Measurements from ENCODE around the gene CROT. TPM values are rescaled to one million over a fixed set of nuclear protein-coding genes. Genes with fewer than 3 reads are reported as not detected.

The CROT gene
- total RNA-seq, 1 donor from 2014 or later, result 18.8 TPM

DNA sequence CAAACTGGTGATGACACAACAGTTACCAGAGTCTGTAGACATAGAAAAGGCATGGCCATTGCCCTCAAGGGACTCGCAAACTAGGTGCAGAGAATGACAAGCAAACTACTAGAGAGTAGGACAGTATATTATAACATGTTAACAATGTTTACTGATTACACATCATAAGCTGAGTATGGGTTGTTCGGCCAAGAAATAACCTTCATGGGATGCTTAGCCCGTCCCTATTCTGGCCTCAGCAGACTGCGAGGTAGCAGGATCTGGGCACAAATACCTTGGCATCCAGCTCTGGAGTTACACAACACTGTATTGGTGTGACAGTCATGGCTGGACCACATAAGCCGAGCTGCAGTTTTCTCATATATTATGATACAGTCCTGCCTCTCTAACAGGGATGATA, 78.6 kb downstream of the CROT start:
- Histone ChIP-seq H3K79me2 (ENCODE audit: insufficient read depth, low read length) (no peaks in the 10 kb centered on the region), H3K27me3 (ENCODE audit: insufficient read depth, low read length) (no peaks in the 10 kb centered on the region), H3K9me3 (ENCODE audit: insufficient read depth, low read depth, low read length) (no peaks in the 10 kb centered on the region), H3K27ac (ENCODE audit: low read depth, low read length) (no peak overlapping the region), H3K4me3 (ENCODE audit: insufficient read depth, low read depth, low read length) (no peak overlapping the region), H3K9ac (ENCODE audit: low read length) (no peak overlapping the region), H4K20me1 (ENCODE audit: insufficient read depth, low read length) (no peaks in the 10 kb centered on the region), H3K4me1 (ENCODE audit: insufficient read depth, low read length) (no peaks in the 10 kb centered on the region), H2AFZ (ENCODE audit: low read depth, low read length) (no peak overlapping the region), H3K4me2 (ENCODE audit: low read length) (no peak overlapping the region), H3K36me3 (ENCODE audit: insufficient read depth, low read length) (no peaks in the 10 kb centered on the region)
- DNase-seq (ENCODE audit: low read depth) (no peak), FAIRE-seq (no peak)
- TF ChIP-seq EZH2 (IDR thresholded peaks at IDR 0.05; ENCODE audit: insufficient read depth, low read length), result no peak
- TF ChIP-seq, protein P1, sequence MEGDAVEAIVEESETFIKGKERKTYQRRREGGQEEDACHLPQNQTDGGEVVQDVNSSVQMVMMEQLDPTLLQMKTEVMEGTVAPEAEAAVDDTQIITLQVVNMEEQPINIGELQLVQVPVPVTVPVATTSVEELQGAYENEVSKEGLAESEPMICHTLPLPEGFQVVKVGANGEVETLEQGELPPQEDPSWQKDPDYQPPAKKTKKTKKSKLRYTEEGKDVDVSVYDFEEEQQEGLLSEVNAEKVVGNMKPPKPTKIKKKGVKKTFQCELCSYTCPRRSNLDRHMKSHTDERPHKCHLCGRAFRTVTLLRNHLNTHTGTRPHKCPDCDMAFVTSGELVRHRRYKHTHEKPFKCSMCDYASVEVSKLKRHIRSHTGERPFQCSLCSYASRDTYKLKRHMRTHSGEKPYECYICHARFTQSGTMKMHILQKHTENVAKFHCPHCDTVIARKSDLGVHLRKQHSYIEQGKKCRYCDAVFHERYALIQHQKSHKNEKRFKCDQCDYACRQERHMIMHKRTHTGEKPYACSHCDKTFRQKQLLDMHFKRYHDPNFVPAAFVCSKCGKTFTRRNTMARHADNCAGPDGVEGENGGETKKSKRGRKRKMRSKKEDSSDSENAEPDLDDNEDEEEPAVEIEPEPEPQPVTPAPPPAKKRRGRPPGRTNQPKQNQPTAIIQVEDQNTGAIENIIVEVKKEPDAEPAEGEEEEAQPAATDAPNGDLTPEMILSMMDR (IDR thresholded peaks at IDR 0.05; ENCODE audit: insufficient read depth, low read depth, low read length), result no peak
- no peaks in the 10 kb centered on the region for H3K27me3 Mint-ChIP-seq (ENCODE audit: low read depth, unreplicated experiment)
- H3K27ac Mint-ChIP-seq (ENCODE audit: unreplicated experiment), result no peak overlapping the region
- H3K4me3 Mint-ChIP-seq (ENCODE audit: unreplicated experiment), result no peak overlapping the region
- H3K9me3 Mint-ChIP-seq (ENCODE audit: unreplicated experiment), result no peaks in the 10 kb centered on the region
- H3K36me3 Mint-ChIP-seq (ENCODE audit: low read depth, unreplicated experiment), result no peaks in the 10 kb centered on the region
- no peaks in the 10 kb centered on the region for H3K4me1 Mint-ChIP-seq (ENCODE audit: low read depth, unreplicated experiment)

DNA sequence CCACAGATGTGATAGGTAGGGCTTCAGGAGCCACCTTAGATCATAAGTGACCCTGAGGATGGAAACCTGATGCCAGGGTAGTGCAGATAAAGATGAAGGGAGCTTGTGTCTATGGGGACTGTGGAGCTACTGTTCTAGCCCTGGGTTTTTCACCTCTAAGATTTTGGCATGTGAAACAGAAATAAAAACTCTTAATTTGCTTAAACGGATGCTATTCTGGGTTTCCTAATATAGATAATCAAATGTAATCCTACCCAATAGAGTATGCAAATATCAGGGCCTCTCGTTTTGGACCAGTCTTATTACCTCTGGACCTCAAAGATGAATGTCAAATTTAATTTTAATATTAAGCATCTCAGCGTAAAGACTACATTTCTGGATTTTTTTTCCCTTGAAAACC, 80.7 kb downstream of the CROT start:
- Histone ChIP-seq H3K9me3 (ENCODE audit: insufficient read depth, low read depth, low read length) (no peaks in the 10 kb centered on the region), H3K9ac (ENCODE audit: low read length) (no peak overlapping the region), H3K27ac (ENCODE audit: low read depth, low read length) (no peak overlapping the region), H4K20me1 (ENCODE audit: insufficient read depth, low read length) (no peaks in the 10 kb centered on the region), H3K4me3 (ENCODE audit: insufficient read depth, low read depth, low read length) (no peak overlapping the region), H3K4me2 (ENCODE audit: low read length) (no peak overlapping the region), H3K27me3 (ENCODE audit: insufficient read depth, low read length) (no peaks in the 10 kb centered on the region), H3K36me3 (ENCODE audit: insufficient read depth, low read length) (no peaks in the 10 kb centered on the region), H3K4me1 (ENCODE audit: insufficient read depth, low read length) (no peaks in the 10 kb centered on the region), H2AFZ (ENCODE audit: low read depth, low read length) (no peak overlapping the region), H3K79me2 (ENCODE audit: insufficient read depth, low read length) (no peaks in the 10 kb centered on the region)
- DNase-seq (ENCODE audit: low read depth) (no peak), FAIRE-seq (no peak)
- TF ChIP-seq, protein P1 (IDR thresholded peaks at IDR 0.05; ENCODE audit: insufficient read depth, low read depth, low read length), result no peak
- Mint-ChIP-seq H3K27me3 (ENCODE audit: low read depth, unreplicated experiment) (no peaks in the 10 kb centered on the region), H3K27ac (ENCODE audit: unreplicated experiment) (no peak overlapping the region), H3K4me3 (ENCODE audit: unreplicated experiment) (no peak overlapping the region), H3K4me1 (ENCODE audit: low read depth, unreplicated experiment) (no peaks in the 10 kb centered on the region), H3K9me3 (ENCODE audit: unreplicated experiment) (no peaks in the 10 kb centered on the region), H3K36me3 (ENCODE audit: low read depth, unreplicated experiment) (no peaks in the 10 kb centered on the region)

- Histone ChIP-seq H3K27ac (ENCODE audit: low read depth, low read length) (no peak overlapping the region), H4K20me1 (ENCODE audit: insufficient read depth, low read length) (no peaks in the 10 kb centered on the region), H3K9ac (ENCODE audit: low read length) (no peak overlapping the region), H3K36me3 (ENCODE audit: insufficient read depth, low read length) (no peaks in the 10 kb centered on the region), H3K4me3 (ENCODE audit: insufficient read depth, low read depth, low read length) (no peak overlapping the region), H3K4me1 (ENCODE audit: insufficient read depth, low read length) (no peaks in the 10 kb centered on the region), H3K9me3 (ENCODE audit: insufficient read depth, low read depth, low read length) (no peaks in the 10 kb centered on the region), H3K79me2 (ENCODE audit: insufficient read depth, low read length) (no peaks in the 10 kb centered on the region), H3K27me3 (ENCODE audit: insufficient read depth, low read length) (no peaks in the 10 kb centered on the region), H3K4me2 (ENCODE audit: low read length) (no peak overlapping the region), H2AFZ (ENCODE audit: low read depth, low read length) (no peak overlapping the region)
- no peak for DNase-seq (ENCODE audit: low read depth)
- Mint-ChIP-seq H3K4me1 (ENCODE audit: low read depth, unreplicated experiment) (no peaks in the 10 kb centered on the region), H3K36me3 (ENCODE audit: low read depth, unreplicated experiment) (no peaks in the 10 kb centered on the region), H3K27ac (ENCODE audit: unreplicated experiment) (no peak overlapping the region), H3K4me3 (ENCODE audit: unreplicated experiment) (no peak overlapping the region), H3K9me3 (ENCODE audit: unreplicated experiment) (no peaks in the 10 kb centered on the region), H3K27me3 (ENCODE audit: low read depth, unreplicated experiment) (no peaks in the 10 kb centered on the region)
- TF ChIP-seq EZH2 (IDR thresholded peaks at IDR 0.05; ENCODE audit: insufficient read depth, low read length), result no peak
- TF ChIP-seq, protein P1 (IDR thresholded peaks at IDR 0.05; ENCODE audit: insufficient read depth, low read depth, low read length), result no peak
- no peak for FAIRE-seq
These were observed 81.8 kb downstream of the CROT start for GRCh38 chr7:87427288-87427687.

All from astrocyte (in vitro differentiated cells and primary cell).